Measurements from ENCODE around the gene PNMA8C.

The PNMA8C gene

DNA sequence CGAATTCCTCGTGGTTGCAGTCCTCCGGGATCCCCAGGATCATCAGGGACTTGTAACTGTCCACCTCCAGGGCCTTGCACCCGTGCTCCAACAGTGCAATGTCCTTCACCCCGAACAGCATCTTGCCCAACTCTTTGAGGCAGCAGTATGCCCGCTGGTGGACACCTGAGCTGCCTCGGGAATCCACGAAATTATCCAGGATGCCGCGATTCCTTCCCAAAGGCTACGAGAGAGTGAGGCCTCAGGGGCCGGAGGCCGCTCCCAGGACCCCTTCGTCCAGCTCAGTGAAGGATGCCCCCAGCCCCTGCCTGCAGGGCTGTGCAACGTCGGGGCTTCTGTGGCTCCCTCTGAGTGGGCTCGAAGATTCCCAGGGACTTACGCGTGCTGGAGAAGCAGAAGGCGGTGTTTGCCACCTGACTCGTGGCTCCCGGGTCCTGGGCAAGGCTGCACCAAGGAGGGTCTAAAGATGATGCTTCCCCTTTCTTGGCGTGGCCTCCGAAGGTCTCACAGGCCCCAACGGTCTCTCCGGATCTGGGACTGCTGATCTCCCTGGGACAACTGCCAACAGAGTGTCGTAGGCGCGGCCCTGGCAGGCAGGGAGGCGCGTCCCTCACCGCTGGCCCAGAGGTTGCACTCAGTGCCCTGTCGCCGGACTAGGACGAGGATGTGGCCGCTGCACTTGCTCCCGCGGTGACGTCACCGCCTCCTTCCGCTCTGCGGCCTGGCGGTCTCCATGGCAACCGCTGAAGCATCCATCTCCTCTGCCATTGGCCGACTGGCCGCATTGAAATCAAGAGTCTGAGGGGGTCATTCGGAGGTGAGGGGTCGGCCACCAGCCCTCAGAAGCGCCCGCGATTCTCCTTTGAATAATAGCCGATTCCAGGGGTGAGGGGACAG, at the start of gene PNMA8C:
Gene PNMA8C, minus strand, starts transcription at position 698 of the 897 bp plus-strand sequence. Its CDS starts 577 bp downstream, at position 121.
- peak; percentile 35 for DNase-seq

GRCh38 chr19:46475986-46476385, 47.2 kb upstream of the PNMA8C start:
- no peak for DNase-seq

GRCh38 chr19:46474211-46474610, 45.5 kb upstream of the PNMA8C start:
- no peak for DNase-seq

DNA sequence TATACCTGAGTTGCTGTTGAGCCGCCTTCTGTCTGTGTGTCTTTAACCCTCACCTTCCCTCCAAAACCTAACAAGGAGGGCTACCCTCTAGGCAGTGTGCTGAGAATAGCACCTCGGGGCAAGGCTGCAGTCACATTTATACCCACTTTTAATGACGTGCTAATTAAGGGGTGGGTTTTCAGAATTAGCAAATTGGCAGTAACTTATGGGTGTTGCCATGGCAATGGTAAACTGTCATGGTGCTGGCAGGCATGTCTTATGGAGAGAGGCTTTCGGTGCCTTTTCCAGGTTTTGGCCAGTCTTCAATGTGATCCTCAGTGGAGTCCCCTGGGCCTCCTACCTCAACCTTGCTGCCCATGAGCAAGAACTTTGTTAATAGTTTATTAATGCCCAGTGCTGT, 43.9 kb upstream of the PNMA8C start:
- no peak for DNase-seq

DNA sequence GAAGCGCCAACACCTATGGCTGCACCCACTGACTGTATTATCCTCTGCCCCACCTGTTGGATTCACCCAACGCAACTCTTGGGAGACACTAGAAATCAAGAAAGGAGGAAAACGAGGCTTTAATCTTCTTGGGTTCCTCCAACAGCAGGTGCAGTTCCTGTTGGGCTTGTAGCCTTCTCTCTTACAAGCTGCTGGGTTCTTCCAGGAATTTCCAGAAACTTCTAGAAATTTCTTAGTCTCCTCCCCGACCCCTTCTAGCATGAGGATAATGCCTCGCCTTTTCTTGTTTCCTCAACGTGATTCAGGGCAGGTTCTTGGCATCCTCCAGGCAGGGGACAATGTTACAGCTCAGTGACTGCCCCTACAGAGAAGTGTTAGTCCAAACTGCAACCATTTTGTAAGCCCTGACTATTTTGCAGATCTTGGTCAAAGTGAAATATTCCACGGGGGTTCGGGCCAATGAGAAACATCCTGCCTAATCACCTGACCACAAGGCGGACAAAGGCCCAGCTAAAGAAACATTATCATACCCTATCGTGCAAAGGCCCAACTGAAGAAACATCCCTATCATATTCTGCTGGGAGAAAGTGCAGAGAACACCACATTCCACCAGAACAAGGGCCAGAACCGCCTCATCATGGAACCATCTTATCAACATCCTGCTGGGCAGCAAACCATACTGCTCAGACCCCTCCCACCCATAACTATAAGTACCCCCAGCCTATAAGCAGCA, 43.2 kb upstream of the PNMA8C start:
- DNase-seq = no peak

DNA sequence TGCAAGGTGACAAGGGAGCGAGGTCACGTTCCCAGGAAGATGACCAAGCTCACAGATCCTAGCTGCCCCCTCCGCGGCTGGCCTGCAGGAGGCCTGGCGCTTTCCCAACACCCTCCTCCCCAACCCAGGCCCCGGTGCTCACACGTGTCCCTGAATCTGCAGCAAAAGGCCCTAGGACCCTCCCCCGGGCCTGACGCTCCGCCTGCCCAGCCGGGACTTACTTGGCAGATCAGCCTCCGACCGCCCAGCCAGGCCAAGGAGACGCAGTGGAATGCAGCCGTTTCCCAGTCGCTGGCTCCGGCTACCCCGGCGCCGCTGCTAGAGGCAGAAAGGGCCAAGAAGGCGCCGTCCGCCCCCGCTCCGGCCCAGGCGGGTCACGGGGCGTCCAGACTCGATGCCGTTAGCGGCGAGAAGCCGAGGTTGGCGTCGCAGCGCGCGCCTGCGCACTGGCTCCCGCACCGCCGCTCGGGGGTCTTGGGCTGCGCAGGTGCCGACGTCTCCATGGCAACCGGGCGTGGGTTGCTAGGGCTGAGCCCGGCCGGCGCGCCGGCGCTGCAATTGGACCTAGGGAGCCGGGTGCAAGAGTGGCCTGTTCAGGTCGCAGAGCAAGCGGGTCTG, 42.5 kb upstream of the PNMA8C start, which contains the start of gene PNMA8A:
Gene PNMA8A, minus strand, starts transcription at position 448 of the 618 bp plus-strand sequence. CDS start 528 bp downstream, outside the sequence.
- no peak for DNase-seq

- DNase-seq = no peak
Observed at GRCh38 chr19:46470376-46470775, 41.6 kb upstream of the PNMA8C start.

DNA sequence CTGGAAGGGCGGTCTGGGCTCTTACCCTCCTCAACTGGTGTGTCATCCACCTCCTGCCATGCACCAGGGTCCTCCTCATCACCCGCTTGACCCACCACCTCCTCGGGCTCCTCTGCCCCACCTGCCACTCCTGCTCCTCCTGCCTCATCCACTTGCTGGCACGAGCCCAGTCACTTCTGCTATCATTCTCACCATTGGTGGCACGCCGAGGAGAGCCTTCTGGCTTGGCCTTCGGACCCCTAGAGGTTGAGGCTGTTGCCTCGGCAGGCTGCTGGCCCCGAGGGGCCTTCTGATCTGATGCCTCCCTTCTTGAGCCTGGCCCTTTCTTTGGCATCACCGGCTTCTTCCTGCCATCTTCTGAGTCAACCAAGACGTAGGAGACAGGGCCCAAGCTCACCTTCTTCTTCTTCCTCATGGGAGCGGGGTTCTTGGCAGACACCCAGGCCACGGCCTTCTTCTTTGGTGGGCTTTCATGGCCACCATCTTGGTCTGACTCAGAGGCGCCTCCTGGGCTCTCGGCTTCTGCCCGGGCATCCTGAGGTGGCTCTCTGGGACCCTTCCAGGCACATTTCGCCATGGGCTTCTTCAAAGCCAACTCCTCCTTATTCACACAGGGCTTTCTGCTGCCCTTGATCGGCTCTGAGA, 40.9 kb upstream of the PNMA8C start:
- DNase-seq = no peak

DNA sequence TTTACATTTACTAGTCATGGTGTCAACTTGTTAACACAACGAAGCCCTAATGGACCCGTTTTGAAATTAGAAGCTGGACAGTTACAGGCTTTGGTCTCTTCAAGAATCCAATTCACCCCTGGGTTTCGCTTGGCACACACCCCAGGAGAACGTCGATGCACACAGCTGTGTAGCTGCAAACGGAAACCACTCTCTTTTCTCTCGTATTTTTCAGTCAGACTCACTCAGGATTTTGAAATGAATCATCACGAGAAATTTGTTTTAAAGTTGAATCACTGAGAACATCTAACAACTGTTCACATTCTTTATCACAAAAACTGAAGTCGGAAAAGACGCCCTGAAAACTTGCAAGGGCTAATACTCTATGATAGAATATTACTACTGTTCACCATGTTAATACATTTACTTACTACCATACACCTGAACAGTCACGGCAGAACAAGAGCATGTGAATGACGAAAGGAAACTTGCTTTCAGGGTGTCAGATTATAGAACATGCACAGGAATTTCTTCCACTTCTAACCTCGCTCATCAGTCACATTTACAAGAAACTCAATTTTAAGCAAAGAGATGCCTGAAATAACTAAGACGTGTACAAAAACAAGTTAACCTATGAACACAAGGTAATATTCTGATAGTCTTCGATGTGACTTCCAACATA, 37.9 kb upstream of the PNMA8C start:
- no peak for DNase-seq

DNA sequence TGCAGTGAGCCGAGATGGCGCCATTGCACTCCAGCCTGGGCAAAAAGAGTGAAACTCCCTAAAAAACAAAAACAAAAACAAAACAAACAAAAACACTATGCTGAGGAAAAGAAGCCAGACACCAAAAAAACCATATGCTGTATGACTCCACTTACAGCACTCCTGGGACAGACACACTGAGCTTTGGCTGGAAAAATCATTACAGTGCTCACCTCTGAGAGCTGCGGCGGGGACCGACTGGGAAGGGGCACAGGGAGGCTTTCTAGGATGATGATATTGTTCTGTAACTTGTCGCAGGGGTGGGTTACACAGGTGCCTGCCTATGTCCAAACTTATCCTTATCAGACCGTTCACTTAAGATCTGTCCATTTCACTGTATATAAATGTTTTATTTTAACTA, 34.8 kb upstream of the PNMA8C start:
- no peak for DNase-seq

DNA sequence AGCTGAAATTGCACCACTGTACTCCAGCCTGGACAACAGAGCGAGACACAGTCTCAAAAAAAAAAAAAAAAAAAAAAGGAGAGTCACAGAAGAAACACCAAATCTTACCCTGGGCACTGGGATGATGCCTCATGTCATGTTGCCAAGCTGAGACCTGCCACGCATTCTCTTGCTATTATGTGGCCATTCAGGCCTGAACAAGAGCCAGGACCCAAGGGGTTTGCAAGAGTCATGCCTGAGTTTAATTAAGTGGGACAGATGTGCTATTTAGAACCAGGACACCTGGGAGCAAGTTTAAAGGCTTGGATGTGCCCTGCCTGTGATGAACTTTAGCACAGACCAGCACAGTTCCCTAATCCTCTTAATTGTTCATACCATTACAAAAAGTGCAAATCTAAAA, 32.8 kb upstream of the PNMA8C start:
- no peak for DNase-seq

- no peak for DNase-seq
Observed at GRCh38 chr19:46460981-46461380, 32.2 kb upstream of the PNMA8C start.

- no peak for DNase-seq
Observed at GRCh38 chr19:46460055-46460454, 31.3 kb upstream of the PNMA8C start.

DNA sequence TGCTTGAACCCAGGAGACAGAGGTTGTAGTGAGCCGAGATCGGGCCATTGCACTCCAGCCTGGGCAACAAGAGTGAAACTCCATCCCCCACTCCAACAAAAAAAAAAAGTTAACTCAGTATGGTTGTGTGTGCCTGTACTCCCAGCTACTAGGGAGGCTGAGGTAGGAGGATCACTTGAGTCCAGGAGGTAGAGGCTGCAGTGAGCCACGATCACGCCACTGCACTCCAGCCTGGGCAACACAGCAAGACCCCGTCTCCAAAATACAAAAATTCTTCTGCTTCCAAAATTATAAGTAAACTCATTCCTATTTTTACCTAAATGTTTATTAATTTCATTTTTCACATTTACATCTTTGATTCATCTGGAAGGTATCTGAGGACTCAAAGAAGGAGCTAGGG, 28.2 kb upstream of the PNMA8C start:
- no peak for DNase-seq

DNA sequence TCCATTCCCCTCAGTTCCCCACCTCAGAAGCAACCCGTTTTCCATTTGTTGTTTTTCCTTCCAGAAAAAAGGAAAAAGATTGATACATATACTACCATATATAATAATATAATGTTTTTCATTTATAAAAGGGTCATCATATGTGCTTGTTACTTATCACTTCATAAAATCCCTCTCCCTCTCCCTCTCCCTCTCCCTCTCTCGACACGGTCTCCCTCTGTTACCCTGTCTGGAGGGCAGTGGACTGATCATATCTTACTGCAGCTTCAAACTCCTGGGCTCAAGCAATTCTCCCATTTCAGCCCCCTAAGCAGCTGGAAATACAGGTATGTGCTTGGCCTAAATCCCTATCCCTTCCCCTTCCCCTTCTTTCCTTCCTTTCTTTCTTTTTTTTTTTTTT, 25.5 kb upstream of the PNMA8C start:
- DNase-seq = no peak

DNA sequence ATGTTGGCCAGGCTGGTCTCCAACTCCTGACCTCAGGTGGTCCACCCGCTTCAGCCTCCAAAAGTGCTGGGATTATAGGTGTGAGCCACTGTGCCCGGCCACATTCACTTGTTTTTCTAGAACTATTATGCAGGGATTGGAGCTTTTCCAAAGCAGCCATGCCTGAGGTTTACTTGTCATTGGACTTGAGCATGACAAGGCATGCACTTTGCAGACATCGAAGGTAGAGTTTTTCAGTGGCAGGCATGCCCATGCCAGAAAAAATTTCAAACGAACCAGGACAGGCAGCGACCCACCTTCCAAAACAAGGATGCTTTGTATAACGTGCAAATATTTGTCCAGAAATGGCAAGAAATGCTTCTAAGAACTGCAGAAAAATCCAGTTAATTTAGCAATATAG, 24.9 kb upstream of the PNMA8C start:
- DNase-seq = no peak

- DNase-seq = no peak
Observed at GRCh38 chr19:46452186-46452585, 23.4 kb upstream of the PNMA8C start.

GRCh38 chr19:46451352-46451751, 22.6 kb upstream of the PNMA8C start:
- DNase-seq = no peak

DNA sequence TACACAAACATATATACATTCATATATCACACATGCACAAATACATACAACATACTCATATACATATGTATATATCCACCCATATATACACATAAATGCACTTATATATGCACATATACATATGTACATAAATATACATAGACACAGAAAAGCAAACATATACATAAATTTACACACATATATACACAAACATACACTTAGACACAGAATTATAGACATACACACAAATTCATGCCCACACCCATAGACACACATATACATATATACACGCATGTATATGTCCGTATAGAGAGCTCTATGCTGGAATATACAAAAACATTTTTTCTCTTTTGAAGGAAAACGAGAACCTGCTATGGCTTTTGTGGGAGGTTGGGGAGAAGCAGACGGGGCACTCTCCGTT, 22.0 kb upstream of the PNMA8C start:
- no peak for DNase-seq

DNA sequence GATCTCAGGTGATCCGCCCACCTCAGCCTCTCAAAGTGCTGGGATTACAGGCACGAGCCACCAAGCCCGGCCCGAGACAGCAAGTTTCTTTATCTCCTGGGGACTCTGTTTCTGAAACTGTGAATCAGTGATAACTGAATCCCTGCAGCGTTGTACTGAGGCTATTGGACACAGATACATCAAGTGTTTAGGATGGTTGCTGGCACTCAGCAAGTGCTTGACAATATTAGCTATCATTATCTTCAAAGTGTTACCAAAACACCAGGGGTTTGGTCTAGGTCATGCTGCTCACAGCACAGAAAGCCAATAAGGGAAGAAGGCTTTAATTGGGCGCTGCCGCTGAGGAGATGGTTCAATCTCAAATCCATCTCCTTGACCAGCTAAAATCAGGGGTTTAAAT, 20.5 kb upstream of the PNMA8C start:
- no peak for DNase-seq

GRCh38 chr19:46448601-46449000, 19.9 kb upstream of the PNMA8C start:
- no peak for DNase-seq

GRCh38 chr19:46447824-46448223, 19.1 kb upstream of the PNMA8C start:
- no peak for DNase-seq

- DNase-seq = no peak
Observed at GRCh38 chr19:46447006-46447405, 18.3 kb upstream of the PNMA8C start.
